Trophoblast cell (in vitro differentiated cells and primary cell): ENCODE measurements around the gene MRPL23.

Experiments
- DNase-seq, 2 donors: peaks; one replicate each; pipeline ENCODE4 v3.0.0-alpha.2; 2016
- H2AFZ ChIP-seq: 2 replicates; pipeline ENCODE4 v1.6.1; 2013; ENCODE audit warnings: low read length, moderate library complexity, mild to moderate bottlenecking; ENCODE audit not compliant: insufficient read depth, poor library complexity
- H2AK5ac ChIP-seq: 2 replicates; pipeline ENCODE4 v1.6.1; 2013; ENCODE audit warnings: mild to moderate bottlenecking, low read length
- H2BK120ac ChIP-seq: 2 replicates; pipeline ENCODE4 v1.6.1; 2013; ENCODE audit warnings: low read length, mild to moderate bottlenecking, moderate library complexity; ENCODE audit not compliant: insufficient read depth, poor library complexity
- H2BK12ac ChIP-seq: 2 replicates; pipeline ENCODE4 v1.6.1; 2013; ENCODE audit warnings: mild to moderate bottlenecking, low read length, moderate library complexity
- H2BK5ac ChIP-seq: 2 replicates; pipeline ENCODE4 v1.6.1; 2013; ENCODE audit warnings: low read length, low read depth, moderate library complexity, mild to moderate bottlenecking; ENCODE audit not compliant: poor library complexity
- H3K14ac ChIP-seq: 2 replicates; pipeline ENCODE4 v1.6.1; 2013; ENCODE audit warnings: mild to moderate bottlenecking, low read length
- H3K18ac ChIP-seq: 2 replicates; pipeline ENCODE4 v1.6.1; 2013; ENCODE audit warnings: mild to moderate bottlenecking, low read length
- H3K23ac ChIP-seq: 2 replicates; pipeline ENCODE4 v1.6.1; 2013; ENCODE audit warnings: low read length
- H3K27ac ChIP-seq: 2 replicates; pipeline ENCODE4 v1.5.1; 2013; ENCODE audit warnings: low read depth, mild to moderate bottlenecking, inconsistent platforms, low read length, moderate library complexity
- H3K27me3 ChIP-seq: 2 replicates; pipeline ENCODE4 v1.6.1; 2013; ENCODE audit warnings: inconsistent platforms, mild to moderate bottlenecking, low read length, moderate library complexity; ENCODE audit not compliant: insufficient read depth
- H3K36me3 ChIP-seq, 2 experiments: 1 replicate in 1 of 2; 2 replicates in 1 of 2; pipeline ENCODE4 v1.6.1; 2013; ENCODE audit warnings: low read length in 2 of 2, mild to moderate bottlenecking in 2 of 2, moderate library complexity in 1 of 2; ENCODE audit not compliant: insufficient read depth in 2 of 2, control insufficient read depth in 1 of 2
- H3K4ac ChIP-seq: 2 replicates; pipeline ENCODE4 v1.6.1; 2013; ENCODE audit warnings: low read depth, mild to moderate bottlenecking, low read length, moderate library complexity
- H3K4me1 ChIP-seq, 2 experiments: 1 replicate in 1 of 2; 2 replicates in 1 of 2; pipeline ENCODE4 v1.6.1; 2013; ENCODE audit warnings: low read length in 2 of 2, mild to moderate bottlenecking in 2 of 2, moderate library complexity in 1 of 2; ENCODE audit not compliant: insufficient read depth in 2 of 2, control insufficient read depth in 1 of 2
- H3K4me2 ChIP-seq: 2 replicates; pipeline ENCODE4 v1.6.1; 2013; ENCODE audit warnings: inconsistent platforms, mild to moderate bottlenecking, low read length, moderate library complexity
- H3K4me3 ChIP-seq: 2 replicates; pipeline ENCODE4 v1.5.1; 2013; ENCODE audit warnings: mild to moderate bottlenecking, low read depth, low read length, inconsistent platforms
- H3K79me1 ChIP-seq: one replicate; pipeline ENCODE4 v1.6.1; 2013; ENCODE audit warnings: low read length
- H3K79me2 ChIP-seq: 2 replicates; pipeline ENCODE4 v1.6.1; 2013; ENCODE audit warnings: low read length, mild to moderate bottlenecking; ENCODE audit not compliant: control insufficient read depth, insufficient read depth, poor library complexity
- H3K9ac ChIP-seq: 2 replicates; pipeline ENCODE4 v1.6.1; 2013; ENCODE audit warnings: mild to moderate bottlenecking, low read length
- H3K9me3 ChIP-seq: 2 replicates; pipeline ENCODE4 v1.6.1; 2013; ENCODE audit warnings: low read depth, mild to moderate bottlenecking, control low read depth, inconsistent platforms, low read length; ENCODE audit not compliant: insufficient read depth
- H4K12ac ChIP-seq: 2 replicates; pipeline ENCODE4 v1.6.1; 2013; ENCODE audit warnings: low read depth, mild to moderate bottlenecking, low read length, moderate library complexity
- H4K8ac ChIP-seq: 2 replicates; pipeline ENCODE4 v1.6.1; 2013; ENCODE audit warnings: low read depth, mild to moderate bottlenecking, low read length, moderate library complexity
- H4K91ac ChIP-seq: one replicate; pipeline ENCODE4 v1.6.1; 2013; ENCODE audit warnings: low read depth, mild to moderate bottlenecking, low read length, moderate library complexity
- WGBS: extraction: QIAGEN DNeasy Blood & Tissue Kit; methylation state at CpG from one replicate; pipeline ENCODE4 v1.1.7; 2013; ENCODE audit warnings: missing lambda C conversion rate; ENCODE audit not compliant: insufficient read length, insufficient coverage; ENCODE audit errors: extremely low coverage; 5-methylcytosine and 5-hydroxymethylcytosine counted together

Gene MRPL23

GRCh38 chr11:1906611-1907423 is 40.3 kb upstream of the MRPL23 start:
- H2BK12ac ChIP-seq: no peak overlapping the region
- H4K91ac ChIP-seq: no peak overlapping the region
- H2AFZ ChIP-seq: no peak overlapping the region
- no peak overlapping the region for H3K4me2 ChIP-seq
- H3K23ac ChIP-seq: no peak overlapping the region
- H2AK5ac ChIP-seq: no peak overlapping the region
- no peaks in the 10 kb centered on the region for H3K79me2 ChIP-seq
- DNase-seq: no peak
- no peaks in the 10 kb centered on the region for H3K79me1 ChIP-seq
- H3K9me3 ChIP-seq: no peaks in the 10 kb centered on the region
- H2BK5ac ChIP-seq: no peak overlapping the region
- no peak overlapping the region for H3K4me3 ChIP-seq
- no peak overlapping the region for H4K12ac ChIP-seq
- no CpG with 5 or more reads among the region's 14 CpGs for whole genome bisulfite sequencing
- H3K27ac ChIP-seq: no peak overlapping the region
- H3K4me1 ChIP-seq: no peaks in the 10 kb centered on the region
- H3K4ac ChIP-seq: no peak overlapping the region
- H3K36me3 ChIP-seq: no peaks in the 10 kb centered on the region
- H3K27me3 ChIP-seq: no peaks in the 10 kb centered on the region
- no peak overlapping the region for H2BK120ac ChIP-seq
- no peak overlapping the region for H3K9ac ChIP-seq
- H3K18ac ChIP-seq: no peak overlapping the region
- H4K8ac ChIP-seq: no peak overlapping the region
- no peak overlapping the region for H3K14ac ChIP-seq

DNA sequence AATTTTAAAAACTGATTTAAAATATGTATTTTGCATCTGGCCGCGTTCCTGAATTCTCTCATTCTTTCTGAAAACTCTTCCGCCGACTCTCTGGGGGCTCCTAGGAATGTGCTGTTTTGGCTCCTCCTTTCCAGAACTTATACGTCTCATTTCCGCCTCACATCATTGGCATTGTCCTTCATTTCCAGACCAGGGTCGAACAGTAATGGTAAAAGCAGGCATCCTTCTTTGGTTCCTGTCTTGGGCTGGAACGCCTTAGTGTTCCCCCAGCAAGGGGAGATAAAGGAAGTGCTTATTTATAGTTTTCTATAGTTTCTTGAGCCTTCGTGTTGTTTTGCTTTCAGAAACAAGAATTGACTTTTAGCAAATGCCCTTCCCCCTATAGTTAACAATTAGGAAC is 38.5 kb upstream of the MRPL23 start:
- no peak overlapping the region for H3K4me3 ChIP-seq
- H2AK5ac ChIP-seq: no peak overlapping the region
- H3K79me1 ChIP-seq: no peaks in the 10 kb centered on the region
- no peaks in the 10 kb centered on the region for H3K27me3 ChIP-seq
- H4K12ac ChIP-seq: no peak overlapping the region
- no peak overlapping the region for H3K14ac ChIP-seq
- H3K9me3 ChIP-seq: peaks cover under 1% of the 10 kb centered on the region
- H4K8ac ChIP-seq: no peak overlapping the region
- H3K27ac ChIP-seq: no peak overlapping the region
- H4K91ac ChIP-seq: no peak overlapping the region
- H3K9ac ChIP-seq: no peak overlapping the region
- H3K4ac ChIP-seq: no peak overlapping the region
- no peak overlapping the region for H2BK120ac ChIP-seq
- no peak overlapping the region for H3K18ac ChIP-seq
- WGBS: no CpG with 5 or more reads among the region's 9 CpGs
- no peaks in the 10 kb centered on the region for H3K36me3 ChIP-seq
- no peak overlapping the region for H3K23ac ChIP-seq
- DNase-seq: no peak
- no peaks in the 10 kb centered on the region for H3K79me2 ChIP-seq
- no peak overlapping the region for H2AFZ ChIP-seq
- no peak overlapping the region for H2BK12ac ChIP-seq
- H3K4me1 ChIP-seq: no peaks in the 10 kb centered on the region
- no peak overlapping the region for H2BK5ac ChIP-seq
- no peak overlapping the region for H3K4me2 ChIP-seq

- no peak overlapping the region for H4K91ac ChIP-seq
- H3K9ac ChIP-seq: no peak overlapping the region
- no peak overlapping the region for H3K4me3 ChIP-seq
- no CpG with 5 or more reads among the region's 7 CpGs for WGBS
- no peak overlapping the region for H2BK120ac ChIP-seq
- H4K8ac ChIP-seq: no peak overlapping the region
- no peaks in the 10 kb centered on the region for H3K4me1 ChIP-seq
- no peak overlapping the region for H3K14ac ChIP-seq
- no peak overlapping the region for H2AFZ ChIP-seq
- peaks cover 4% of the 10 kb centered on the region for H3K9me3 ChIP-seq
- H2BK12ac ChIP-seq: no peak overlapping the region
- H3K18ac ChIP-seq: no peak overlapping the region
- H3K27me3 ChIP-seq: no peaks in the 10 kb centered on the region
- H3K4me2 ChIP-seq: no peak overlapping the region
- H2AK5ac ChIP-seq: no peak overlapping the region
- no peak overlapping the region for H3K27ac ChIP-seq
- H3K79me2 ChIP-seq: no peaks in the 10 kb centered on the region
- no peak overlapping the region for H4K12ac ChIP-seq
- no peaks in the 10 kb centered on the region for H3K79me1 ChIP-seq
- no peak for DNase-seq
- no peak overlapping the region for H3K4ac ChIP-seq
- H3K23ac ChIP-seq: no peak overlapping the region
- no peaks in the 10 kb centered on the region for H3K36me3 ChIP-seq
- no peak overlapping the region for H2BK5ac ChIP-seq
Measured at GRCh38 chr11:1909524-1909923, 37.6 kb upstream of the MRPL23 start.

DNA sequence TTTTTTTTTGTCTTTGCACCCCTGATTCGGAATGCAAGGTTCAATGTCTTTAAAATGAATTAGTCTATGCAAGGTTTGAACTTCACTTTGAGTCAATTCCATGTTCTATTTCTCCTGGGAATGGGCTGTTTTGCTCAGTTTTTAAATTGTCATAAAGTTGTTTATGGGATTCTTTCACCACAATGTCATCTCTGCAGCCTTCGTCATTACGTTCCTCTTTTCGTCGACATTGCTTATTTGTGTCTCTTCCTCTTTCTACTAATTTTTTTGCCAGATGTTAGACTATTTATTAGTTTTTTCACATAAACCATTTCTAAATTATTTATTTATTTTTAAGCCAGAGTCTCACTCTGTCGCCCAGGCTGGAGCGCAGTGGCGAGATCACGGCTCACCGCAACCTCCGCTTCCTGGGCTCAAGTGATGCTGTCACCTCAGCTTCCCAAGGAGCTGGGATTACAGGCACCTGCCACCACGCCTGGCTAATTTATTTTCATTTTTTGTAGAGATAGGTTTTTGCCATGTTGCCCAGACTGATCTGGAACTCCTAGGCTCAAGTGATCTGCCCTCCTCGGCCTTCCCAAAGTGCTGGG is 34.7 kb upstream of the MRPL23 start:
- Histone ChIP-seq H3K9ac (no peak overlapping the region), H3K27me3 (no peaks in the 10 kb centered on the region), H3K23ac (no peak overlapping the region), H4K8ac (no peak overlapping the region), H3K36me3 (no peaks in the 10 kb centered on the region), H3K79me2 (no peaks in the 10 kb centered on the region), H2BK5ac (no peak overlapping the region), H2BK12ac (no peak overlapping the region), H3K4me1 (peaks cover 0 to 2% of the 10 kb centered on the region in 2 experiments), H2AFZ (no peak overlapping the region), H3K4me2 (no peak overlapping the region), H3K18ac (no peak overlapping the region), H3K14ac (no peak overlapping the region), H3K4me3 (no peak overlapping the region), H3K4ac (no peak overlapping the region), H3K79me1 (no peaks in the 10 kb centered on the region), H3K27ac (no peak overlapping the region), H4K91ac (no peak overlapping the region), H2BK120ac (no peak overlapping the region), H2AK5ac (no peak overlapping the region), H4K12ac (no peak overlapping the region), H3K9me3 (peaks cover 4% of the 10 kb centered on the region)
- WGBS: no CpG with 5 or more reads among the region's 13 CpGs
- no peak for DNase-seq
